Measurements from ENCODE around the gene LAMC2. TPM values are rescaled to one million over a fixed set of nuclear protein-coding genes. Genes with fewer than 3 reads are reported as not detected.

The LAMC2 gene
- total RNA-seq, 1 donor from 2014 or later: 13.9 TPM

- FAIRE-seq: no peak
- H3K4me1 Mint-ChIP-seq (ENCODE audit: low read depth, unreplicated experiment): peaks cover 9% of the 10 kb centered on the region
Observed at GRCh38 chr1:183150445-183150844, 35.6 kb upstream of the LAMC2 start.

GRCh38 chr1:183152180-183152579, 33.9 kb upstream of the LAMC2 start:
- H3K4me2 ChIP-seq (ENCODE audit: low read length): no peak overlapping the region
- no peak overlapping the region for H3K27ac Mint-ChIP-seq (ENCODE audit: unreplicated experiment)
- H3K4me3 ChIP-seq (ENCODE audit: insufficient read depth, low read depth, low read length): no peak overlapping the region
- H3K4me1 Mint-ChIP-seq (ENCODE audit: low read depth, unreplicated experiment): peaks cover 9% of the 10 kb centered on the region
- no peaks in the 10 kb centered on the region for H3K36me3 ChIP-seq (ENCODE audit: insufficient read depth, low read length)
- no peak overlapping the region for H2AFZ ChIP-seq (ENCODE audit: low read depth, low read length)
- H4K20me1 ChIP-seq (ENCODE audit: insufficient read depth, low read length): no peaks in the 10 kb centered on the region
- no peak for TF ChIP-seq EZH2 (IDR thresholded peaks at IDR 0.05; ENCODE audit: insufficient read depth, low read length)
- TF ChIP-seq, protein P1, sequence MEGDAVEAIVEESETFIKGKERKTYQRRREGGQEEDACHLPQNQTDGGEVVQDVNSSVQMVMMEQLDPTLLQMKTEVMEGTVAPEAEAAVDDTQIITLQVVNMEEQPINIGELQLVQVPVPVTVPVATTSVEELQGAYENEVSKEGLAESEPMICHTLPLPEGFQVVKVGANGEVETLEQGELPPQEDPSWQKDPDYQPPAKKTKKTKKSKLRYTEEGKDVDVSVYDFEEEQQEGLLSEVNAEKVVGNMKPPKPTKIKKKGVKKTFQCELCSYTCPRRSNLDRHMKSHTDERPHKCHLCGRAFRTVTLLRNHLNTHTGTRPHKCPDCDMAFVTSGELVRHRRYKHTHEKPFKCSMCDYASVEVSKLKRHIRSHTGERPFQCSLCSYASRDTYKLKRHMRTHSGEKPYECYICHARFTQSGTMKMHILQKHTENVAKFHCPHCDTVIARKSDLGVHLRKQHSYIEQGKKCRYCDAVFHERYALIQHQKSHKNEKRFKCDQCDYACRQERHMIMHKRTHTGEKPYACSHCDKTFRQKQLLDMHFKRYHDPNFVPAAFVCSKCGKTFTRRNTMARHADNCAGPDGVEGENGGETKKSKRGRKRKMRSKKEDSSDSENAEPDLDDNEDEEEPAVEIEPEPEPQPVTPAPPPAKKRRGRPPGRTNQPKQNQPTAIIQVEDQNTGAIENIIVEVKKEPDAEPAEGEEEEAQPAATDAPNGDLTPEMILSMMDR (IDR thresholded peaks at IDR 0.05; ENCODE audit: insufficient read depth, low read depth, low read length): no peak
- no peak overlapping the region for H3K27ac ChIP-seq (ENCODE audit: low read depth, low read length)
- H3K9me3 Mint-ChIP-seq (ENCODE audit: unreplicated experiment): no peaks in the 10 kb centered on the region
- peaks cover 6% of the 10 kb centered on the region for H3K4me1 ChIP-seq (ENCODE audit: insufficient read depth, low read length)
- no peaks in the 10 kb centered on the region for H3K27me3 Mint-ChIP-seq (ENCODE audit: low read depth, unreplicated experiment)
- no peak overlapping the region for H3K4me3 Mint-ChIP-seq (ENCODE audit: unreplicated experiment)
- FAIRE-seq (no peak), DNase-seq (ENCODE audit: low read depth) (no peak)
- H3K79me2 ChIP-seq (ENCODE audit: insufficient read depth, low read length): no peaks in the 10 kb centered on the region
- H3K27me3 ChIP-seq (ENCODE audit: insufficient read depth, low read length): no peaks in the 10 kb centered on the region
- no peaks in the 10 kb centered on the region for H3K36me3 Mint-ChIP-seq (ENCODE audit: low read depth, unreplicated experiment)
- no peaks in the 10 kb centered on the region for H3K9me3 ChIP-seq (ENCODE audit: insufficient read depth, low read depth, low read length)
- H3K9ac ChIP-seq (ENCODE audit: low read length): no peak overlapping the region

More at GRCh38 chr1:183150445-183150844, 35.6 kb upstream of the LAMC2 start:
- no peaks in the 10 kb centered on the region for H3K27me3 Mint-ChIP-seq (ENCODE audit: low read depth, unreplicated experiment)
- DNase-seq (ENCODE audit: low read depth): no peak
- Histone ChIP-seq H3K9me3 (ENCODE audit: insufficient read depth, low read depth, low read length) (no peaks in the 10 kb centered on the region), H3K4me2 (ENCODE audit: low read length) (no peak overlapping the region), H3K79me2 (ENCODE audit: insufficient read depth, low read length) (no peaks in the 10 kb centered on the region), H3K4me3 (ENCODE audit: insufficient read depth, low read depth, low read length) (no peak overlapping the region), H3K4me1 (ENCODE audit: insufficient read depth, low read length) (peaks cover 6% of the 10 kb centered on the region), H3K36me3 (ENCODE audit: insufficient read depth, low read length) (no peaks in the 10 kb centered on the region), H2AFZ (ENCODE audit: low read depth, low read length) (no peak overlapping the region), H3K27ac (ENCODE audit: low read depth, low read length) (no peak overlapping the region), H3K9ac (ENCODE audit: low read length) (no peak overlapping the region), H3K27me3 (ENCODE audit: insufficient read depth, low read length) (no peaks in the 10 kb centered on the region), H4K20me1 (ENCODE audit: insufficient read depth, low read length) (no peaks in the 10 kb centered on the region)
- no peaks in the 10 kb centered on the region for H3K36me3 Mint-ChIP-seq (ENCODE audit: low read depth, unreplicated experiment)
- H3K4me3 Mint-ChIP-seq (ENCODE audit: unreplicated experiment): no peak overlapping the region
- no peak for TF ChIP-seq EZH2 (IDR thresholded peaks at IDR 0.05; ENCODE audit: insufficient read depth, low read length)
- TF ChIP-seq, protein P1 (IDR thresholded peaks at IDR 0.05; ENCODE audit: insufficient read depth, low read depth, low read length): no peak
- no peaks in the 10 kb centered on the region for H3K9me3 Mint-ChIP-seq (ENCODE audit: unreplicated experiment)
- H3K27ac Mint-ChIP-seq (ENCODE audit: unreplicated experiment): peak overlapping the region; percentile 68

DNA sequence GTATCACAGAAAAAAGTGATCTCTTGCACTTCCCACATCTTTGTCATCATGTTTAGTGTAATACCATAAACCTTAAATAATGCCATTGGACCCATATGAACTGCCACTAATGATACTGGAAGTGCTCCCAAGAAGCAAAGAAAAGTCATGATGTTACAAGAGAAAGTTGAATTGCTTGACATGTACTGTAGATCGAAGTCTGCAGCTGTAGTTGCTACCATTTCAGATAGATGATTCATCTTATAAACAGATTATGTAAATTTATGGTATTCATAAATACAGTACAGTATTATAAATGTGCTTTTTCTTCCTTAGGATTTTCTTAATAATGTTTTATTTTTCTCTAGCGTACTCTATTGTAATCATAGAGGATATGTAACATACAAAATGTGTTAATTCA, 30.1 kb upstream of the LAMC2 start:
- Histone ChIP-seq H3K27ac (ENCODE audit: low read depth, low read length) (no peak overlapping the region), H4K20me1 (ENCODE audit: insufficient read depth, low read length) (no peaks in the 10 kb centered on the region), H3K4me3 (ENCODE audit: insufficient read depth, low read depth, low read length) (no peak overlapping the region), H3K4me1 (ENCODE audit: insufficient read depth, low read length) (no peaks in the 10 kb centered on the region), H3K4me2 (ENCODE audit: low read length) (no peak overlapping the region), H2AFZ (ENCODE audit: low read depth, low read length) (no peak overlapping the region), H3K36me3 (ENCODE audit: insufficient read depth, low read length) (no peaks in the 10 kb centered on the region), H3K27me3 (ENCODE audit: insufficient read depth, low read length) (no peaks in the 10 kb centered on the region), H3K9ac (ENCODE audit: low read length) (no peak overlapping the region), H3K79me2 (ENCODE audit: insufficient read depth, low read length) (no peaks in the 10 kb centered on the region), H3K9me3 (ENCODE audit: insufficient read depth, low read depth, low read length) (no peaks in the 10 kb centered on the region)
- Mint-ChIP-seq H3K9me3 (ENCODE audit: unreplicated experiment) (no peaks in the 10 kb centered on the region), H3K36me3 (ENCODE audit: low read depth, unreplicated experiment) (peaks cover 2% of the 10 kb centered on the region), H3K4me1 (ENCODE audit: low read depth, unreplicated experiment) (no peaks in the 10 kb centered on the region), H3K27ac (ENCODE audit: unreplicated experiment) (no peak overlapping the region), H3K27me3 (ENCODE audit: low read depth, unreplicated experiment) (no peaks in the 10 kb centered on the region), H3K4me3 (ENCODE audit: unreplicated experiment) (no peak overlapping the region)
- TF ChIP-seq, protein P1 (IDR thresholded peaks at IDR 0.05; ENCODE audit: insufficient read depth, low read depth, low read length): no peak
- no peak for TF ChIP-seq EZH2 (IDR thresholded peaks at IDR 0.05; ENCODE audit: insufficient read depth, low read length)
- FAIRE-seq (peak; percentile 20), DNase-seq (ENCODE audit: low read depth) (no peak)
